Camera-type eye (tissue), 1 donor: ENCODE measurements around the gene SPTLC3. TPM values are rescaled to one million over a fixed set of nuclear protein-coding genes. Genes with fewer than 3 reads are reported as not detected.

Source experiments
- total RNA-seq: library from RNA; depleted of rRNA; stranded (reverse); fragments of >200 nt; gene quantifications from one replicate; pipeline ENCODE4 v1.2.3, GENCODE V29; 2014

Gene SPTLC3
- total RNA-seq = 14.1 TPM

DNA sequence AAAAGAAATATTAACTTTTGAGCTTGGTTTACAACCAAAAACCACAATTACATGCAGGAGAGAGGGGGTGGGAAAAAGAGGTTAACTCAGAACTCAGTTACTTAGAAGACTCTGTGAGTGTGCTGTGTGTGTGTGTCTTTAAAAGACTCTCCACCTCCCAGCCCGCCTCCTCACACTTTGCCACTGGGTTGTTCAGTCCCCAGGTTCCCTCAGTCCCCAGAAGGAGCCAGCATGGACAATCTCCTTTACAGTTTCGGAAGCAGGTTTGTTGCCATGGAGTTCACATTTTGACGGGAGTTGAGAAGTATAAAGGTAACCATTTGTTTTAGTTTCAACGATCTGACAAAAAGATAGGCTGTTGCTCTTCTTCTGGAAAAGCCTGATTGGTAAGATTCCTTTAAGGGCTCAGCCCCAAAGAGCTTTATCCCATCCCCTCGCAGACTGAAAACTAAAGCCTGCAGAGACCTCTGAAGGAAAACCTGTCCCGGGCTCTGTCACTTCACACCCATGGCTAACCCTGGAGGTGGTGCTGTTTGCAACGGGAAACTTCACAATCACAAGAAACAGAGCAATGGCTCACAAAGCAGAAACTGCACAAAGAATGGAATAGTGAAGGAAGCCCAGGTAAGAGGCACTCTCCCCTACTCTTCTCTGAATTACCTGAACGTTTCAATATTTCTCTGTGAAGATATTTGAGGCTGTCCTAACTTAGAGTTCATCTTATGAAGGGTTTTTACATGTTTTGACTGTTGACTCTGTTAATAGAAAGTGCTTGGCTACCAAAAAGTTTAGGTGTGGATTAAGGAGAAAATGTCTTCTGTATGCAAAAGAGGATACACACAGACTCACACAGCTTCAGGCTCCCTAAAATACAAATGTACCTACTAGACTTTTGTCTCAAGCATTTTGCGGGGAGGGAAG lies at the start of gene SPTLC3:
Gene SPTLC3 (plus strand): TSS at position 212 of the 921 bp plus-strand sequence. CDS start 296 bp downstream, at position 508.

Other genes with a start within 250 kb of the SPTLC3 start
- gene ISM1, start 212.3 kb downstream of the SPTLC3 start, total RNA-seq = 0.99 TPM